ENCODE data around the gene EFHC1. TPM values are rescaled to one million over a fixed set of nuclear protein-coding genes. Genes with fewer than 3 reads are reported as not detected.

EFHC1 gene
- total RNA-seq, 1 experiment from 2014 or later, result 13.2 TPM

GRCh38 chr6:52548999-52549398 is 128.9 kb downstream of the EFHC1 start:
- no peak overlapping the region for H3K14ac ChIP-seq (ENCODE audit: insufficient read depth, low read length)
- no peak overlapping the region for H3K27ac ChIP-seq (ENCODE audit: insufficient read length, low read depth, low read length)
- Mint-ChIP-seq H3K27me3 (ENCODE audit: low read depth) (no peaks in the 10 kb centered on the region), H3K9me3 (no peaks in the 10 kb centered on the region), H3K27ac (no peak overlapping the region), H3K4me3 (no peak overlapping the region), H3K4me1 (peaks cover 62 to 64% of the 10 kb centered on the region in 2 experiments), H3K36me3 (ENCODE audit: insufficient read depth in 1 of 3, low read depth in 3 of 3) (no peaks in the 10 kb centered on the region)
- H3K4me2 ChIP-seq (ENCODE audit: insufficient read depth, insufficient read length, low read length), result no peak overlapping the region
- TF ChIP-seq CTCF (conservative IDR thresholded peaks at IDR 0.05), result no peak
- H3K9me3 ChIP-seq (ENCODE audit: control insufficient read depth, low read depth, low read length), result no peaks in the 10 kb centered on the region
- no peak overlapping the region for H2BK12ac ChIP-seq (ENCODE audit: insufficient read length, low read depth, low read length)
- H3K56ac ChIP-seq (ENCODE audit: insufficient read length, low read depth, low read length), result no peak overlapping the region
- no peak overlapping the region for H3K18ac ChIP-seq (ENCODE audit: insufficient read length, low read depth, low read length)
- no peaks in the 10 kb centered on the region for H4K20me1 ChIP-seq (ENCODE audit: control insufficient read depth, insufficient read depth, insufficient read length)
- H2AFZ ChIP-seq (ENCODE audit: low read length), result no peak overlapping the region
- no peak overlapping the region for H2BK15ac ChIP-seq (ENCODE audit: low read depth, low read length)
- peaks cover 8% of the 10 kb centered on the region; the same call in 1 of the 2 replicates for H3K79me2 ChIP-seq (ENCODE audit: insufficient read depth, low read length)
- H4K91ac ChIP-seq (ENCODE audit: insufficient read length, low read depth, low read length), result no peak overlapping the region
- no peak overlapping the region for H3K9ac ChIP-seq (ENCODE audit: extremely low read depth, insufficient read length, low read length)
- no peaks in the 10 kb centered on the region for H3K23me2 ChIP-seq (ENCODE audit: insufficient read length, low read depth, low read length, poor library complexity, severe bottlenecking)
- no peak overlapping the region for H2BK20ac ChIP-seq (ENCODE audit: low read depth, low read length, poor library complexity, severe bottlenecking)
- H2BK120ac ChIP-seq (ENCODE audit: low read depth, low read length, poor library complexity, severe bottlenecking), result no peak overlapping the region
- H2BK5ac ChIP-seq (ENCODE audit: insufficient read length, low read length), result no peak overlapping the region
- H3K23ac ChIP-seq (ENCODE audit: insufficient read length, low read depth, low read length), result no peak overlapping the region
- no peak overlapping the region for H3K4ac ChIP-seq (ENCODE audit: low read depth, low read length)
- no peak overlapping the region for H2AK5ac ChIP-seq (ENCODE audit: insufficient read length, low read length)
- no peak for DNase-seq
- no CpG with 5 or more reads among the region's 5 CpGs for WGBS (ENCODE audit: extremely low coverage, insufficient read length, low lambda C conversion rate)
- H4K8ac ChIP-seq (replicated peaks; ENCODE audit: insufficient read length, low read depth, low read length), result no peak overlapping the region
- H3K4me1 ChIP-seq (ENCODE audit: insufficient read depth, low read length), result peaks cover 7% of the 10 kb centered on the region
- H3K27me3 ChIP-seq (ENCODE audit: insufficient read depth, low read length), result no peaks in the 10 kb centered on the region
- H3K79me1 ChIP-seq (ENCODE audit: insufficient read depth, low read depth, low read length, poor library complexity, severe bottlenecking), result no peaks in the 10 kb centered on the region
- H3T11ph ChIP-seq (ENCODE audit: low read length), result no peak overlapping the region
- H4K5ac ChIP-seq (ENCODE audit: insufficient read length, low read depth, low read length), result no peak overlapping the region

Measured in H9 (cell line).